Putamen (tissue), 1 donor: Measurements from ENCODE around the gene MS4A18.
"Not testable (repeated sequence)": the region's sequence is repeated elsewhere in the genome, so short reads cannot be mapped to it uniquely, and the experiment has no call there.

Experiments used
- DNase-seq: peaks from one replicate; pipeline ENCODE4 v3.0.0-alpha.2; 2016; ENCODE audit warnings: low spot score

The MS4A18 gene

GRCh38 chr11:60724420-60724819, at the start of gene MS4A18:
Gene MS4A18 (plus strand): TSS chr11:60724720.
- no peak for DNase-seq

- not testable (repeated sequence) for DNase-seq
Observed at GRCh38 chr11:60678231-60678630, 46.3 kb upstream of the MS4A18 start.

GRCh38 chr11:60679879-60680278, 44.6 kb upstream of the MS4A18 start:
- no peak for DNase-seq

- DNase-seq, result no peak
Observed at GRCh38 chr11:60680455-60681119, 43.9 kb upstream of the MS4A18 start.

GRCh38 chr11:60684541-60684848, 40.0 kb upstream of the MS4A18 start:
- not testable (repeated sequence) for DNase-seq

GRCh38 chr11:60691661-60692060, 32.9 kb upstream of the MS4A18 start:
- no peak for DNase-seq

GRCh38 chr11:60699284-60699691, 25.2 kb upstream of the MS4A18 start, which contains the start of gene MS4A8:
Gene MS4A8 (plus strand): TSS chr11:60699612. CDS start chr11:60700861, 1,249 bp downstream.
- no peak for DNase-seq

- no peak for DNase-seq
Observed at GRCh38 chr11:60699936-60700335, 24.6 kb upstream of the MS4A18 start.

- no peak for DNase-seq
Observed at GRCh38 chr11:60700689-60701468, 23.6 kb upstream of the MS4A18 start.

GRCh38 chr11:60701469-60701818, 23.1 kb upstream of the MS4A18 start:
- DNase-seq, result no peak

GRCh38 chr11:60703374-60703773, 21.1 kb upstream of the MS4A18 start:
- no peak for DNase-seq

- no peak for DNase-seq
Observed at GRCh38 chr11:60705895-60706294, 18.6 kb upstream of the MS4A18 start.

GRCh38 chr11:60706931-60707330, 17.6 kb upstream of the MS4A18 start:
- no peak for DNase-seq

GRCh38 chr11:60710482-60710881, 14.0 kb upstream of the MS4A18 start:
- DNase-seq, result no peak

- no peak for DNase-seq
Observed at GRCh38 chr11:60711276-60711675, 13.2 kb upstream of the MS4A18 start.

GRCh38 chr11:60713423-60713822, 11.1 kb upstream of the MS4A18 start:
- DNase-seq, result not testable (repeated sequence)

GRCh38 chr11:60717956-60718355, 6.6 kb upstream of the MS4A18 start:
- DNase-seq, result no peak

- DNase-seq, result no peak
Observed at GRCh38 chr11:60718524-60719316, 5.8 kb upstream of the MS4A18 start.

- no peak for DNase-seq
Observed at GRCh38 chr11:60719391-60719790, 5.1 kb upstream of the MS4A18 start.

GRCh38 chr11:60720460-60720859, 4.1 kb upstream of the MS4A18 start:
- DNase-seq, result no peak

GRCh38 chr11:60725592-60725991, 1.1 kb downstream of the MS4A18 start:
- DNase-seq, result no peak

GRCh38 chr11:60731586-60731985, 7.1 kb downstream of the MS4A18 start:
- DNase-seq, result no peak

GRCh38 chr11:60734279-60734678, 9.8 kb downstream of the MS4A18 start:
- no peak for DNase-seq
